Ascending aorta (tissue), 2 donors: ENCODE results near the gene CROT. TPM values are rescaled to one million over a fixed set of nuclear protein-coding genes. Genes with fewer than 3 reads are reported as not detected.

Experiments
- DNase-seq, 2 donors: peaks; one replicate each; pipeline ENCODE4 v3.0.0-alpha.2; 2019; ENCODE audit warnings: low spot score in 2 of 2
- H3K27ac ChIP-seq, 2 donors: fragments of 200-600 bp; sonication (generic); one replicate each; pipeline ENCODE4 v1.5.1; 2016 to 2017; ENCODE audit warnings: mild to moderate bottlenecking in 1 of 2
- H3K27me3 ChIP-seq: fragments of 200-600 bp; sonication (generic); one replicate; pipeline ENCODE4 v1.5.1; 2017
- H3K36me3 ChIP-seq, 2 donors: fragments of 200-600 bp; sonication (generic); one replicate each; pipeline ENCODE4 v1.5.1; 2016
- H3K4me1 ChIP-seq, 2 donors: fragments of 200-600 bp; sonication (generic); one replicate each; pipeline ENCODE4 v1.5.1; 2016 to 2017; ENCODE audit warnings: mild to moderate bottlenecking in 1 of 2
- H3K4me3 ChIP-seq, 2 donors: fragments of 200-600 bp; sonication (generic); one replicate each; pipeline ENCODE4 v1.5.1; 2016 to 2017; ENCODE audit warnings: mild to moderate bottlenecking in 1 of 2
- H3K9me3 ChIP-seq, 2 donors: fragments of 200-600 bp; sonication (generic); one replicate each; pipeline ENCODE4 v1.5.1; 2016
- intact Hi-C: fragments of 100-400 bp; cut with DNase I; formaldehyde crosslinking; loops from one replicate; pipeline ENCODE4 v1.15.1; 2023
- total RNA-seq: library from RNA; depleted of rRNA; stranded (reverse); fragments of >200 nt; gene quantifications from one replicate; pipeline ENCODE4 v1.1.0, GENCODE V29; 2016
- TF ChIP-seq, protein P1 (sequence below), 3 experiments: fragments of 200-600 bp in 2 of 3; fragments of 450-650 bp in 1 of 3; sonication (generic) in 2 of 3; IDR thresholded peaks; one replicate each; pipeline ENCODE4 v1.5.1; 2016 to 2019; ENCODE audit warnings: antibody characterized with exemption in 3 of 3, mild to moderate bottlenecking in 1 of 3, moderate library complexity in 1 of 3

CROT gene
- 3.0 TPM for total RNA-seq

DNA sequence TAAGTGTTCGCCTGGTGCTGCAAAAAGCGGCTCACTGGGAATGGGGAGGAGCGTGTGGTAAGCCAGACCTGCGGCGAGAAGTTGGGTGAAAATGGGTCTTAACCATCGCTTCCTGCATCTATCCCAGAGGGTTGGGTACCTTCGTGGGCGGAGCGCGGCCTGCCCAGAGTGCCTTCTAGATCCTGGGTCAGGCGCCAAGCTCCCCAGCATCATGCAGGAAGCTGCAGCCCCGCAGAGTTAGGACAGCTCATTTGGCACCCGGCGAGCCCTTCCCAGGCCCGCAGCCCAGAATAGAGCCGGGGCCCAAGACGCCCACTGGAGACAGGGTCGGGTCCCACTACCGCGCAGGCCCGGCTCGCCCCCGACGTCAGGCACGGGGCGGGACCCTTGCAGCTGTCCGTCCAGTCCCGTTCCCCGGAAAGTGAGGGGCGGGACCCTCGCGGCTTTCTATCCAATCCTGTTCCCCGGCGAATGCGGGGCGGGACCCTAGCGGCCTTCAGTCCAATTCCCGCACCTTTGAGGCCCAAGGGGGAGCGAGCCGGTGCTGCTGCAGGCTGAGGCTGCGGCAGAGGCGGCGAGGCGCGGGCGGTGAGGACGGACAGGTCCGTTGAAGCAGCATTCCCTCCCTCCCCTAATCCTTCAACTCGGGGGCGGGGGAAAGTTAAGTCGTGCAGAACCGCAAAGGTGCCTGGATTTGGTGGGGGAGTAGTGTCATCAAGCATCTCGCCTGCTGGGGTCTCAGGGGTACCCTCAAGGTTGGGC is at the start of gene CROT:
Gene CROT (plus strand): TSS at position 499 of the 762 bp plus-strand sequence. CDS start 3,405 bp downstream, outside the sequence.
- Histone ChIP-seq H3K4me1 (peaks cover 0 to 11% of the 10 kb centered on the region in 2 donors), H3K36me3 (peaks cover 6 to 22% of the 10 kb centered on the region in 2 donors), H3K27me3 (no peaks in the 10 kb centered on the region), H3K4me3 (peak within 1 kb of the TSS; percentile 52 to 73), H3K27ac (peak within 1 kb of the TSS; percentile 74 to 83), H3K9me3 (no peaks in the 10 kb centered on the region)
- peak; percentile 89 to 98 for DNase-seq
- intact Hi-C loops, result loop anchor here (1.0 to 10.0 kb wide), 11 partner anchors 33 to 869 kb away; partner anchors contain the start of genes ABCB4, DBF4, DMTF1 and ELAPOR2
- TF ChIP-seq, protein P1, sequence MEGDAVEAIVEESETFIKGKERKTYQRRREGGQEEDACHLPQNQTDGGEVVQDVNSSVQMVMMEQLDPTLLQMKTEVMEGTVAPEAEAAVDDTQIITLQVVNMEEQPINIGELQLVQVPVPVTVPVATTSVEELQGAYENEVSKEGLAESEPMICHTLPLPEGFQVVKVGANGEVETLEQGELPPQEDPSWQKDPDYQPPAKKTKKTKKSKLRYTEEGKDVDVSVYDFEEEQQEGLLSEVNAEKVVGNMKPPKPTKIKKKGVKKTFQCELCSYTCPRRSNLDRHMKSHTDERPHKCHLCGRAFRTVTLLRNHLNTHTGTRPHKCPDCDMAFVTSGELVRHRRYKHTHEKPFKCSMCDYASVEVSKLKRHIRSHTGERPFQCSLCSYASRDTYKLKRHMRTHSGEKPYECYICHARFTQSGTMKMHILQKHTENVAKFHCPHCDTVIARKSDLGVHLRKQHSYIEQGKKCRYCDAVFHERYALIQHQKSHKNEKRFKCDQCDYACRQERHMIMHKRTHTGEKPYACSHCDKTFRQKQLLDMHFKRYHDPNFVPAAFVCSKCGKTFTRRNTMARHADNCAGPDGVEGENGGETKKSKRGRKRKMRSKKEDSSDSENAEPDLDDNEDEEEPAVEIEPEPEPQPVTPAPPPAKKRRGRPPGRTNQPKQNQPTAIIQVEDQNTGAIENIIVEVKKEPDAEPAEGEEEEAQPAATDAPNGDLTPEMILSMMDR (IDR thresholded peaks at IDR 0.05), result peak in 1 of 3 experiments; percentile 8

- Histone ChIP-seq H3K9me3 (no peaks in the 10 kb centered on the region), H3K27ac (no peak overlapping the region), H3K4me1 (no peaks in the 10 kb centered on the region), H3K4me3 (no peak overlapping the region), H3K27me3 (no peaks in the 10 kb centered on the region), H3K36me3 (no peaks in the 10 kb centered on the region)
- TF ChIP-seq, protein P1 (IDR thresholded peaks at IDR 0.05), result no peak
- no peak for DNase-seq
- intact Hi-C loops, result no loop called here
These were observed 44.7 kb upstream of the CROT start for GRCh38 chr7:87300756-87301155.

GRCh38 chr7:87310790-87311419 is 34.6 kb upstream of the CROT start:
- no peak for DNase-seq
- Histone ChIP-seq H3K36me3 (no peaks in the 10 kb centered on the region), H3K4me3 (no peak overlapping the region), H3K4me1 (no peaks in the 10 kb centered on the region), H3K9me3 (no peaks in the 10 kb centered on the region), H3K27ac (no peak overlapping the region), H3K27me3 (no peaks in the 10 kb centered on the region)
- intact Hi-C loops, result loop anchor here (5.0 kb wide), 1 partner anchor 36 kb away; the partner anchor contains the start of gene CROT
- TF ChIP-seq, protein P1 (IDR thresholded peaks at IDR 0.05), result no peak

DNA sequence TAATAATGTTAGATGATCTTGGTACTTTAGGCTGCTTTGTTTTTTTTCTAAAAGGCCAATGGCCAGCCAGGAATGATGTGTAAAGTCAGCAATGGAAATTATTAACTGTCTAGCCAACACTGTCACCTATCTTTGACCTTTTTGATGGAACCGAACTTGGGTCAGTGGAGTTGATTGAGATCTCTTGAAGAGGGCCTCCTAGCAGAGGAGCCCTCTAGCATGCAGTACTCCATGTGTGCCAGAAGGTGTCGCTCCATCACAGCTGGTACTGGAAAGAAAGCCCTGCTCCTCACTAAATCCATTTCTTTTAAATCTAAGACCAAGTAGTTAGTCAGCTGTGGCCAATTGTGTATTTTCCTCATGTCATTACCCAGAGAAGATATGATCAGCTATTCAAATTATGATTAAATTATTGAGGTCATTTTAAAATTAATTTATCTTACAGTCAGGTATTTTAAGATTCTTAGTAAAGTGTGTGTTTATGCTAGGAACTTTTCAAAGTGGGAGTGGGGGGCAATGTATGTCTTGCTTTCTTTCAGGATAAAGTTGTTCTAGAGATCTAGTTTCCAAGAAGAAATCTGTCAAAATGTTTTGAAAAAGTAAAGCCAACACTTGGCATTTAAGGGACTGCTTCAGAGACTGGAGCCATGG is 33.1 kb upstream of the CROT start:
- Histone ChIP-seq H3K4me3 (no peak overlapping the region), H3K9me3 (no peaks in the 10 kb centered on the region), H3K27ac (no peak overlapping the region), H3K27me3 (no peaks in the 10 kb centered on the region), H3K36me3 (no peaks in the 10 kb centered on the region), H3K4me1 (no peaks in the 10 kb centered on the region)
- no peak for DNase-seq
- TF ChIP-seq, protein P1 (IDR thresholded peaks at IDR 0.05), result peak; percentile 85 to 98 (median 97)
- intact Hi-C loops, result loop anchor here (1.0 to 5.0 kb wide), 2 partner anchors 35 to 104 kb away; partner anchors contain the start of gene CROT

- Histone ChIP-seq H3K27ac (no peak overlapping the region), H3K4me3 (no peak overlapping the region), H3K9me3 (no peaks in the 10 kb centered on the region), H3K36me3 (no peaks in the 10 kb centered on the region), H3K27me3 (no peaks in the 10 kb centered on the region), H3K4me1 (no peaks in the 10 kb centered on the region)
- intact Hi-C loops, result no loop called here
- DNase-seq, result no peak
- TF ChIP-seq, protein P1 (IDR thresholded peaks at IDR 0.05), result no peak
These were observed 29.3 kb upstream of the CROT start for GRCh38 chr7:87316097-87316700.
